ENCODE results near the gene MACROD2.

The MACROD2 gene

GRCh38 chr20:16028923-16029322, 2033.6 kb downstream of the MACROD2 start:
- ATAC-seq (no peak), DNase-seq (no peak)

DNA sequence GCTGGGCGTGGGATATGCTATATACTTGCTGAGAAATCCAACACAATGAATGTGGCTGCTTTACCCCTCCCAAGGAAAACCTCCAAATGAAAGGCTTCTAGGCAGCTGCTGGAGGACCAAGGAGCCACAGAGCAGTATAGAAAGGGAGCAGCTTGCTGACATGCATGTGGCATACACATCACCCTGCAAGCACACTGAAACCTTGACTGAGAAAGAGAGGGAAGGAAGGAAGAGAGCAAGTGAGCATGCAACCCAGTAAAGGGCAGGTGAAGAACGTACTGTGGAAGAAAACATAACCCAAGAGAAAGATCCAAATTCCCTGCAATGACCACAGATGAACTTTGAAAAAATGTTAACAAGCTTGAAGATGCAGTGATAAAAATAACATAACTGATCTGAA, 2034.9 kb downstream of the MACROD2 start:
- DNase-seq: no peak
- no peak for ATAC-seq

GRCh38 chr20:16035576-16035975, 2040.3 kb downstream of the MACROD2 start:
- no peak for ATAC-seq
- no peak for DNase-seq

DNA sequence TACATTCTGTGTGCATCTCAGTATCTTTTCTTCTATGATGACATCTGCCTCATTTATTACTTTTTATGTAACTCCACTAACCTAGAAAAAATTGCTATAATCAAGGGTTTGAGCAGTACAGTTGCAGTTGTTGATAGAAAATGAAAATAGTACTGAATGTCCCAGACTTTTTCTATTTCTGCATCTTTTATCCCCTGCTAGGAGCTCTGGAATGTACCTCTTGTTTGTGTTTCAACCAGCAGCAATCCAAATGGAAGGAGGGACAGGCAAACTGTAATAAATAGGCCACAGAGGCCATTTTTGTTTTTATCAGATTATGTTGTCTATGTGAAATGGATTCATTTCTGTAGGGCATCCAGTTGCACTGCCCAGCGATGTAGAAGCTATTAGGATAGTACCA, 2041.0 kb downstream of the MACROD2 start:
- ATAC-seq (no peak), DNase-seq (no peak)

DNA sequence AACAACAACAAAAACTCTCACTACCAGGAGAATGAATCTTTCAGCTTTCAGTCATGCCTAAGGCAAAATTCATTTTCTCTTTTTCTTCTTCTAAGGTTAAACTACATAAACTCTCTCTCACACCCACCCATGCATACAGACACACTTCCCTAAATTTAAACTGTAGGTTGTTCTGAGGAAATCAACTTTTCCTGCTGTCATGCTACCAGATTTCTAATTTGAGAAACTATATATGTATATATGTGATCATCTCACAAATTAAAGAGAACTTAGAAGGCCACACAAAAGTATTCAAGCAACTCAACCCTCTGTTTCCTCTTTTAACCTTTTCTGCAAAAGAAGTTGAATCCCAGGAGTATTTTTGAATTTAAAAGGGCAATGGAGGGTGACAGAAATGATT, 2045.4 kb downstream of the MACROD2 start:
- no peak for ATAC-seq

DNA sequence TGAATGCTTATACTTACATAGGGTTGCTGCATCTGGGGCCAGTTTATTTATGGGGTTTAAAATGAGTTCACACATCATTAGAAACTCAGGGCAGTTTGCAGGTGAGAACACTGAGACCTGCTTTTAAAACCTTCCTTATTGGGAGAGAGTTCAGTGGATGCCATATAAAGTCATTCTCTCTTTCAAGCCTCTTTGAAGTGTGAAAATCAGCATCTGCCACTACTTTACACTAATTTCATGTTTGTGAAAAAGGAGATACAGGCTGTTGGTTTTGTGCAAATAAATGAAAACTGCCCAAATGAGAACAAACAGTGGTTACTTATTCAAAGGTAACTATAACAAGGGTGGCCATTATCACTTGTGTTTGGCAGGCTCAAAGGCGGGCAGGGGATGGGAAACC, 2047.4 kb downstream of the MACROD2 start:
- ATAC-seq: no peak

More for the DNA sequence above, 2045.4 kb downstream of the MACROD2 start:
- no peak for DNase-seq

DNA sequence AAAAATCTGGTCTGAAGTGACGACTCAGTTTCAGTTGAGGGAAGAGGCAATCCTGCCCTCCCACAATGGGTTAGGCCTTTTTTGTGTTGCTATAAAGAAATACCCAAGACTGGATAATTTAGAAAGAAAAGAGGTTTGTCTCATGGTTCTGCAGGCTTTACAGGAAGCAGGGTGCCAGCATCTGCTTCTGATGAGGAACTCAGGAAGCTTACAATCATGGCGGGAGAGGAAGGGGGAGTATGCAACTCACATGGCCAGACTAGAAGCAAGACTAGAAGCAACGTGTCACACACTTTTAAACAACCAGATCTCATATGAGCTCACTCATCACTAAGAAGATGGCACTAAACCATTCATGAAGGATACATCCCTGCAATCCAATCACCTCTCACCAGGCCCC, 2048.6 kb downstream of the MACROD2 start:
- DNase-seq: no peak
- ATAC-seq: no peak

More for the DNA sequence above, 2047.4 kb downstream of the MACROD2 start:
- no peak for DNase-seq

DNA sequence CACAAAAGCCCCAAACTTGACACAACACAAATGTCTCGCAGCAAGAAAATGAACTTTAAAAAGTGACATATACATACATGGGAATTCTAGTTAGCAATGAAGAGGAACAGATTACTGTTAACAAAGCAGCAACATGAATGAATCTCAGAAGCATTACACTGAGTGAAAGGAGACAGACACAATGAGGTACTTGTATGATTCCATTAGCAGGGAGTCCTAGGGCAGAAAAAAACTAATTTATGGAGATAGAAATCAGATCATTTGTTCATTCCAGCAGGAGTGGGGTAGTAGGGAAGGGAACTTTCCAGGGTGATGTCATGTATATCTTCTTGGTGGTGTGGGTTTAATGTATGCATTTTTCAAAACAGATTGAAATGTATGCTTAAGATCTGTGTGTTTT, 2053.6 kb downstream of the MACROD2 start:
- DNase-seq: no peak
- no peak for ATAC-seq

DNA sequence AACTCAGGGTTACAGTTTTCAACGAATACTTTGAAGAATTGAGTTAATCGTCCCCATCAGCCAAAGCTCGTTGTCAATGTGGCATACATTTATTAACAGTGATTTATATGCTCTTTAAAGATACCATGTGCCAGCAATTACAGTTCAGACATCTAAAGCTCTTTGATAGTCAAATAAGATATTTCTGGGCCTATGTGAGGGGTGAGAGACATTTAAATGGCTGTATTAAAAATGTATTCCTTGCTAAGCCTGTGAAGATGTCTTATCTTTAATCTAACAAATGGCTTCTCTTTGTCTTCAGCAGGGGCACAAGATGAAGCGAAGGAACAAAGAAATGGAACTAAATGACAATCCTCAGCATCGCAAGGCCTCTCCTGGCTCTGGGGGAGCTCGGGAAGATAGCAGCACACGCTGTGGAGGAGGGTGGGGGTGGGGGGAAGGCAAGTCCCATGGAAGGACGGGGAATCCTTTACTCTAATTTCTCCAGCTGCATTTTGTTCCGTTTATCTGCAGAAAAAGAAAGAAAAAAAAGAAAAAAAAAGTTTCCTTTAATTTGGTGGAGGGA, 2054.3 kb downstream of the MACROD2 start:
- ATAC-seq: no peak

GRCh38 chr20:16050366-16050765, 2055.1 kb downstream of the MACROD2 start:
- DNase-seq (no peak), ATAC-seq (no peak)

More for the DNA sequence above, 2054.3 kb downstream of the MACROD2 start:
- no peak for DNase-seq

- no peak for DNase-seq
- ATAC-seq: no peak
These were observed 2056.7 kb downstream of the MACROD2 start for GRCh38 chr20:16051968-16052367.

DNA sequence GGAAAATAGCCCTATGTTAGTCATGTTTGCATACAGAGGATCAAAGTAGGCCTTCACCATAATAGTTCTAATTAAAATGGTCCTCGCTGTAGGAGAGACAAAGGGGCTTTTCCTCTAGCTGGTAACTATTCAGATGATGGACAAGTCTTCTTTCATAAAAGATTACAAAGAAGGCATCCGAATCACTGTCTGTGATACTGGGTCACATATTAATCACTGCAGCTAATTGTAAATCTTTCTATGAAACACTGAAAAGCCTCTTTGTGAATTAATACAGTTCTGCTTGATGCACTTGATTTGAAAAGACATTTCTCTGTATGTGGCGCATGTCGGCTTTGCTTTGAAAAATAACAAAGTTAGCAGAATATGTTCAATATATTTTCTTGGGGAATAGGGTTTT, 2057.1 kb downstream of the MACROD2 start:
- ATAC-seq: no peak
- DNase-seq: no peak

- no peak for ATAC-seq
These were observed 2059.7 kb downstream of the MACROD2 start for GRCh38 chr20:16054985-16055384.

GRCh38 chr20:16057651-16058050, 2062.3 kb downstream of the MACROD2 start:
- DNase-seq (no peak), ATAC-seq (no peak)

More at GRCh38 chr20:16054985-16055384, 2059.7 kb downstream of the MACROD2 start:
- DNase-seq: no peak

- no peak for ATAC-seq
- no peak for DNase-seq
These were observed 2063.0 kb downstream of the MACROD2 start for GRCh38 chr20:16058268-16058667.

GRCh38 chr20:16059841-16060240, 2064.5 kb downstream of the MACROD2 start:
- ATAC-seq (no peak), DNase-seq (no peak)

GRCh38 chr20:16061351-16061750, 2066.0 kb downstream of the MACROD2 start:
- no peak for ATAC-seq

GRCh38 chr20:16062661-16063581, 2067.6 kb downstream of the MACROD2 start:
- DNase-seq (no peak), ATAC-seq (no peak)

More at GRCh38 chr20:16061351-16061750, 2066.0 kb downstream of the MACROD2 start:
- DNase-seq: no peak

DNA sequence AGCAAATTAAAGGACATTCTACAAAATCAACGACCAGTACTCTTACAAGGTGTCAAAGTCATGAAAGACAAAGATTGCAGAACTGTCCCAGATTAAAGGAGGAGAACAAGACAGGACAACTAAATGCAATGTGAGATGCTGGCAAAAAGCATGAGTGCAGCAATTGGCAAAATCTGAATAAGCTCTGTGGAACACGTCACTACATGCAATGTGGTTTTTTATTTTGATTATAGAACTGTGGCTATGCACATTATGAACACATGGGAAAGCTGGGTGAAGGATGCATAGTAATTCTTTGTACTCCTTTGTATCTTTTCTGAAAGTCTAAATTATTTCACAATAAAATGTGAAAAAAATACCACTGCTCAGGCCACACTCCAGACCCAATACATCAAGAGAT, 2068.6 kb downstream of the MACROD2 start:
- ATAC-seq (no peak), DNase-seq (no peak)

DNA sequence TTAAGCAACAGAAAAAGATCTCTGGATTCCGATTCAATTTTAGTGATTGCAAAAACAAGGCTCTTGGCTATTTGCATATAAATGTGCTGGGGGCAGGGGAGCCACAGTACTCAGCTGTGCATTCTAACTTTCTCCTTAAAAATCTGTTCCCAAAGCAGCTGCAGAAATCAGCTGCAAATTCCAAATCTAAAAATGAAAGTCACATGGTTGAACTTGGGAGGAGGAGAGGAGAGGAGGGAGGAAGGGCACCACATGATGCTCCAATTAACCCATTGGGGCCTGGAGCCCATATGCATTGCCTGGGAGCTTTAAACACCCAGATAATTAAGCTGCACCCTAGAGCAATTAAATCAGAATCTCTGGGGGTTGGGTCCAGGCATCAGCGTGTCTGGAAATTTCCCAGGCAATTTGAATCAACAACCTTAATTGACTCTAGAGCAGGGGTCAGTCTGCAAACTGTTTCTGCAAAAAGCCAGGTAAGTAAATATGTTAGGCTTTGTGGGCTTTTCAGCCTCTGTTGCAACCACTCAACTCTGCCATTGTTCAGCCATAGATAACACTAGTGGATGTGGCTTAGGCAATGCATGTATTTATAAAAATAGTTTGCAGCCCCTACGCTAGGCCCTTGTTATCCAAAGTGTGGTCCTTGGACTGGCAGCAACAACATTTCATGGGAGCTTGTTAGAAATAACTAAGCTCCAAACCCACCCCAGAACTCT, 2069.8 kb downstream of the MACROD2 start:
- ATAC-seq (no peak), DNase-seq (no peak)

GRCh38 chr20:16066571-16066970, 2071.3 kb downstream of the MACROD2 start:
- no peak for ATAC-seq
- DNase-seq: no peak

GRCh38 chr20:16069389-16070010, 2074.2 kb downstream of the MACROD2 start:
- DNase-seq (no peak), ATAC-seq (no peak)

All from stimulated activated naive CD8-positive, alpha-beta T cell treated with anti-CD3 and anti-CD28 coated beads, Interleukin-15, Interleukin-2, amounts not matched to agents 100 U/mL and 50 U/mL, for 24 hours (primary cell).